HG02642 (cell line): ENCODE data around the gene KBTBD8.

Experiments used
- ATAC-seq: cut with Tn5 transposase; IDR thresholded peaks from one replicate; pipeline ENCODE4 v1.9.1; 2021; ENCODE audit warnings: mild to moderate bottlenecking; ENCODE audit not compliant: unreplicated experiment, poor library complexity

Gene KBTBD8

GRCh38 chr3:66998113-66998903 lies at the start of gene KBTBD8:
Gene KBTBD8 (plus strand): TSS chr3:66998307. CDS start chr3:66998356, 49 bp downstream.
- ATAC-seq = peak; percentile 93

- ATAC-seq = no peak
Observed at GRCh38 chr3:66948838-66949237, 49.3 kb upstream of the KBTBD8 start.

- ATAC-seq = no peak
Observed at GRCh38 chr3:66949898-66950297, 48.2 kb upstream of the KBTBD8 start.

GRCh38 chr3:66952357-66952756 lies 45.8 kb upstream of the KBTBD8 start:
- ATAC-seq = no peak

GRCh38 chr3:66953934-66954445 lies 44.1 kb upstream of the KBTBD8 start:
- ATAC-seq = no peak

GRCh38 chr3:66956742-66957141 lies 41.4 kb upstream of the KBTBD8 start:
- ATAC-seq = no peak

GRCh38 chr3:66957367-66957766 lies 40.7 kb upstream of the KBTBD8 start:
- ATAC-seq = no peak

- ATAC-seq = no peak
Observed at GRCh38 chr3:66958067-66958466, 40.0 kb upstream of the KBTBD8 start.

- ATAC-seq = no peak
Observed at GRCh38 chr3:66962664-66963063, 35.4 kb upstream of the KBTBD8 start.

GRCh38 chr3:66971245-66971644 lies 26.9 kb upstream of the KBTBD8 start:
- no peak for ATAC-seq

GRCh38 chr3:66971891-66972551 lies 26.1 kb upstream of the KBTBD8 start:
- ATAC-seq = peak; percentile 99

GRCh38 chr3:66980791-66981190 lies 17.3 kb upstream of the KBTBD8 start:
- no peak for ATAC-seq

GRCh38 chr3:66983101-66983500 lies 15.0 kb upstream of the KBTBD8 start:
- no peak for ATAC-seq

- ATAC-seq = no peak
Observed at GRCh38 chr3:66985336-66985920, 12.7 kb upstream of the KBTBD8 start.

- no peak for ATAC-seq
Observed at GRCh38 chr3:66986406-66986805, 11.7 kb upstream of the KBTBD8 start.

GRCh38 chr3:66989241-66989640 lies 8.9 kb upstream of the KBTBD8 start:
- no peak for ATAC-seq

GRCh38 chr3:66989860-66990696 lies 8.0 kb upstream of the KBTBD8 start:
- ATAC-seq = peak; percentile 85

GRCh38 chr3:66991459-66991858 lies 6.6 kb upstream of the KBTBD8 start:
- ATAC-seq = no peak

GRCh38 chr3:66993082-66993481 lies 5.0 kb upstream of the KBTBD8 start:
- no peak for ATAC-seq

- ATAC-seq = no peak
Observed at GRCh38 chr3:66994588-66994987, 3.5 kb upstream of the KBTBD8 start.
